Peyer's patch (tissue), 4 donors: ENCODE data around the gene MAT2A.

ENCODE experiments used
- POLR2A ChIP-seq, 2 donors: fragments of 450-650 bp; IDR thresholded peaks; one replicate each; pipeline ENCODE4 v1.5.1; 2017; ENCODE audit warnings: antibody characterized with exemption in 2 of 2, mild to moderate bottlenecking in 2 of 2, moderate library complexity in 2 of 2
- TF ChIP-seq, protein P1 (sequence below), 6 experiments: fragments of 450-650 bp in 4 of 6; fragments of 200-600 bp in 2 of 6; sonication (generic) in 1 of 6; IDR thresholded peaks; one replicate each; pipeline ENCODE4 v1.5.1; 2017 to 2019; ENCODE audit warnings: antibody characterized with exemption in 6 of 6, mild to moderate bottlenecking in 3 of 6, moderate library complexity in 1 of 6

DNA sequence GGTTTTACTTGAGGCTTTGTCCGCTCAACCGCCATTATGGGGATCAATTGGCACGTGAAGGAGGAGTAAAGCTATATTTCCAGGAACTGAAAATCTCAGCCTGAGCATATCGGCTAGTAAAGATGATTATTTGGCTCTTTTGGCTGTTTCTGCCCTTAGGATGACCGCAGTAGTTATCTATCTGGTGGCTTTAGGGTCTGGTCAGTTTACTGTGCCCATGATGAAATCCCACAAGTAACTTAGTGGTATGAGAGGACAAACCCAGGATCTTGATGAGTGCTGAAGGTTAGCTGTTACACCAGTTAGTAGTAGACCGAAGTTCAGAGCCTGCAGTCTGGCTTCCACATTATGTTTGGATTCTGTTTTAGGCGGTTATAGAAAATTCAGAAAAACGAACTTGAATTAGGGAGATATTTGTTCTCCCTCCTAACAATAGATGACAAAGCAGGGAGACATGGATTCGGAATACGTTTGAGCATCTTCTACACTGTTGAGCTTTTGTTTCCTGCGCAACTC lies 1.2 kb downstream of the MAT2A start:
- TF ChIP-seq, protein P1, sequence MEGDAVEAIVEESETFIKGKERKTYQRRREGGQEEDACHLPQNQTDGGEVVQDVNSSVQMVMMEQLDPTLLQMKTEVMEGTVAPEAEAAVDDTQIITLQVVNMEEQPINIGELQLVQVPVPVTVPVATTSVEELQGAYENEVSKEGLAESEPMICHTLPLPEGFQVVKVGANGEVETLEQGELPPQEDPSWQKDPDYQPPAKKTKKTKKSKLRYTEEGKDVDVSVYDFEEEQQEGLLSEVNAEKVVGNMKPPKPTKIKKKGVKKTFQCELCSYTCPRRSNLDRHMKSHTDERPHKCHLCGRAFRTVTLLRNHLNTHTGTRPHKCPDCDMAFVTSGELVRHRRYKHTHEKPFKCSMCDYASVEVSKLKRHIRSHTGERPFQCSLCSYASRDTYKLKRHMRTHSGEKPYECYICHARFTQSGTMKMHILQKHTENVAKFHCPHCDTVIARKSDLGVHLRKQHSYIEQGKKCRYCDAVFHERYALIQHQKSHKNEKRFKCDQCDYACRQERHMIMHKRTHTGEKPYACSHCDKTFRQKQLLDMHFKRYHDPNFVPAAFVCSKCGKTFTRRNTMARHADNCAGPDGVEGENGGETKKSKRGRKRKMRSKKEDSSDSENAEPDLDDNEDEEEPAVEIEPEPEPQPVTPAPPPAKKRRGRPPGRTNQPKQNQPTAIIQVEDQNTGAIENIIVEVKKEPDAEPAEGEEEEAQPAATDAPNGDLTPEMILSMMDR (IDR thresholded peaks at IDR 0.05), result no peak
- no peak for TF ChIP-seq POLR2A (IDR thresholded peaks at IDR 0.05)
